GM08714 (cell line): ENCODE data around the gene DAP.
"Not testable (repeated sequence)": the region's sequence is repeated elsewhere in the genome, so short reads cannot be mapped to it uniquely, and the experiment has no call there.

Source experiments
- H3K4me3 ChIP-seq: fragments of 200-500 bp; sonication (Bioruptor generic); 2 replicates; pipeline ENCODE4 v1.5.1; 2014; ENCODE audit warnings: mild to moderate bottlenecking, low read length, inconsistent platforms
- ZNF274 ChIP-seq: IDR thresholded peaks from 2 replicates; pipeline ENCODE4 v1.6.1; 2012; ENCODE audit warnings: mild to moderate bottlenecking, low read depth, low read length

DAP gene

DNA sequence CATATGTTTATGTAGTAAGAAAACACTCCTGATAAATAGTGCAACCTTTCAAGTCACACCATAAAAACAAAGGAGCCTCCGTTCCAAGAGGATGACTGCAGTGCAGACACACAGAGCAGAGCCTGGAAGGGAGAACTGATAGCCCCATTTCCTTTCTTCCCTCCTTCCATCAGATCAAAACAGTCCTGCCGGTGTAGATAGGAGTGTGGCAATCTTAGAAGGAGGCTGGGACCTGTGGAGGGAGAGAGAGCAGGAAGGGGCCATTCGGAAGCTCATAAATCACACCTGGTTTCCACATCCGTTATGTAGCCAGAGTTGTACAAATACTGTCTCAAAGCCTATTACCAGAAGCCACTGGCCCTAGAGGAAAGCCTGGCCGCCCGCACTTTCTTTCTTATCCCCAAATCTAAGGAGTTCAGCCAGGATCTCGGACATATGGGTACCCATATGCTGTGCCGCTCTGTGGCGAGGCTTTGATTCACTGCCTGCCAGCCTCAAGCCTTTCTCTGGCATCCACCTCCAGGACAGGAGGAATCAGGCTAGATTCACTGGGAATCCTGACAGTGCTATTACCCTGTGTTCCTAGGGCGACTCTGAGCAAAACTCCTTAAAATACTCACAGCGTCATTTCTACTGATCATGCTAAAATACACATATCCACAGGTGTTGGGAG lies 26.9 kb downstream of the DAP start:
- no peak for TF ChIP-seq ZNF274
- H3K4me3 ChIP-seq: no peak overlapping the region

DNA sequence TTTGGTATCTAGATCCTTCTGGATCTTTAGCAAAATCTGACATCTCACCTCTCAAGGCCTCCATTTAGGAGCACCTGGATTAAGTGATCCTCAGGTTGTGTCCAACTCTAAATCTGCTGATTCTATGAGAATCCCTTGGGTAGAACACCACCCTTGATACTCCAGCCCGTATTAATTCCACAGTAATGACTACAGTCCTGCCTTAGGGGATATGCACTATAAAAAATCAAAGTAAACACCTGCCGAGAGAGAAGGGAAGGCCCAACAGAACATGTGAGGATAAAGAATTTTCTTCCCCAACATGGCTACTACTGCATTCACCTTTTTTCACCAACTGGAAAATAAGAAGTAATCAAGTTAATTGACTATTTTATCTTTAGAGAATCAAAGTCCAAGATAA lies 27.6 kb downstream of the DAP start:
- no peak overlapping the region for H3K4me3 ChIP-seq
- no peak for TF ChIP-seq ZNF274

- no peak for TF ChIP-seq ZNF274
- H3K4me3 ChIP-seq: no peak overlapping the region
Observed at GRCh38 chr5:10731913-10732312, 29.1 kb downstream of the DAP start.

DNA sequence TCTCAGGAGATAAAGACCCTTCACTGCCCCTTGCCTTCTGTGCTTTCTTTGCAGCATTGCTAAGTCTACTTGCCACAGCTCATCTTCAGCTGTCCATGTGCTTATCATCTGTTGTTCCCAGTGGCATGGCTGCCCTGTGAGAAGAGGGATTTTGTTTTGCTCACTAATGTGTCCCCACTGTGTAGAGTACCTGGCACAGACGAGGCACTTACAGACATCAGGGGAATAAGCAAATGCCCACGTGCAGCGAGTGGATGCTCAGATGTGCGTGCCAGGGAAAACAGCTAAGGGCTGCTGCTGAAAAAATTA lies 31.0 kb downstream of the DAP start:
- no peak overlapping the region for H3K4me3 ChIP-seq
- TF ChIP-seq ZNF274: no peak

DNA sequence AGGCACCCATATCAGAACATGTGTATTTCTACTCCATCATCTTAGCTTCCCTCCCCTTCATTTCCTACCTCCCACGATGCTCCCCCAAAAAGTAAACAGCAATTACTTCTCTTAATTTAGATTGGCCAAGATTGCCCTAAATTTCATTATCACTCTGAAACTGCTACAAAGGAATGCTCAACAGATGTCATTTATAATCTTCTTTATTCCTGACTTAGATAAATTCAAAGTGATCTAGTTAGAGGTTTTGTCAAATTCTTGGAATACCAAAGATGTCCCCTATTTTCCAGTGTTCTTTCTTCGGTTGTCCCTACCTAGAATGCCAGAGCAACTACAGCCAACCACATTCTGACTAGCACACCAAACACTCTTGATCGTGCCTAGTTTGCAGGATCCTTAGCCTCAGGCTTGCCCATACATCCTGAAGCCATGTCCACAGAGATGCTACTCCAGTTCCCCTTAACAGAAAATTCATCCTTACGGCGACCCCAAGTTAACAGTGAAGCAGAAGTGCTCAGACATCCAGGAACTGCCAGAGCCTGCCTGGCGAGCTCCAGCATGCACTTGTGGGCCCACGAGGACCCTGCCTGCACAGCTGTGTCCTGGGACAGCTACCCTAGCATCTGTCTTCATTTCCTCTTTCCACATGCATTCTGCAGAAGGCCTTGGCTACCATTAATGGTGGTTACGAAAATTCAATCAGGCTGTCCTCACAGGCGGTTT lies 31.6 kb downstream of the DAP start:
- no peak for TF ChIP-seq ZNF274
- H3K4me3 ChIP-seq: no peak overlapping the region

DNA sequence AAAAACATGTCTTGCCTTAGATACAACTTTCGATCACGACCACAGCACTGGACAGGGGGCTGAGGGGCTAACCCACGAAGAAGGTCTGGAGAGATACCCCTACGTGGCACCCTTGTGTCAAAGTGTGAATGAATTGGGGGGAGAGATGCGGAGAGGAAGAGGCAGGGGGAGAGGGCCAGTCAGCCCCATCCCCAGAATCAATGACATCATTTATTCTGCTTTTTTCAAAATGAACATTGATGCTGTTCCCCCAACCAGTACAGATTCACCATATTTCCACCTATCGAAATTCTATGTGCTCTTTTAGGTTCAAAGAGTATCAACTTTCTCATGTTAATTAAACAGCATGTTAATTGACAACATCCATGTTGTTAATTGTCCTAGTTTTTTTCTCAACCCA lies 32.4 kb downstream of the DAP start:
- no peak overlapping the region for H3K4me3 ChIP-seq
- TF ChIP-seq ZNF274: no peak

DNA sequence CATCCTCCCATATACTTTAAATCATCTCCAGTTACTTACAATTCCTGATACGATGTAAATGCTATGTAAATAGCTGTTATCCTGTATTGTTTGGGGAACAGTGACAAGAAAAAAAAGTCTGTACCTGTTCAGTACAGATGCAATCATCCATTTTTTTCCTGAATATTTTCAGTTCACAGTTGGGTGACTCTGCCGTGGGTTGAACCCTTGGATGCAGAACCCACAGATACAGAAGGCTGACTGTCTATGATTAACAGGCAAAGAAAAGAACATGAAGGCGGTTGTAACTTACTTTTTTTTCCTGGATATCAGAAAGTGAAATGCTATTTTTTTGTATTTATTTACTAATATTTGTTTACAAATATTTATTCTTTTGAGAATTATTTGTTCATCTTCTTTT lies 33.2 kb downstream of the DAP start:
- no peak for TF ChIP-seq ZNF274
- no peak overlapping the region for H3K4me3 ChIP-seq

DNA sequence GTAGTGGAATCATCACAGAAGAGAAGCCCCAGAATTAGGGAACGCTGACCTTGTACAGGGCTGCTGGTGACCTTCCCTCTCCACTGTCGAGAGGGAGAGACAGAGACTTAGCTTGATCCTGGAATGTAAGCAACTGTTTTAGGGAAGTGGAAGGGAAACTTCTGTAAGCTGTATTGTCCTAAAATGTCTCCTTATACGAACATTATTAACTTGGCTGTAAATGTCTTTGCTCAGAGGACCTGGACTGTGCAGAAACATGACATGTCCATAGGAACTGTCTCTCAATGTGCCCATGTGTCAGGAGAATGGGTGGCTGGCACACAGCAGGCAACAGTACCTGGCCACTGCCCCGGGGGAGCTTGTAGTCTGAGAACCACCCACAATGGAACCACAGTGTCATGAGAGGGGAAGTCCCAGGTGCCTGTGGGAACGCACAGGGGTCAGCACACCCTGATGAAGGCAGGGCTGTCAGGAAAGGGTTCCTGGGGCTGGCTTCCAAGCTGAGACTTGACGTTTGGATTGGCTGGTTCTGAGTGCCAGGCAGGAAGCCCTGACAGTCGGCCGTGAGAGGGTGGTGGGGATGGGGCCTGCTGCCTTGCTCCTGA lies 34.0 kb downstream of the DAP start:
- no peak for TF ChIP-seq ZNF274
- no peak overlapping the region for H3K4me3 ChIP-seq

- no peak overlapping the region for H3K4me3 ChIP-seq
Observed at GRCh38 chr5:10726179-10726912, 34.7 kb downstream of the DAP start.

GRCh38 chr5:10725636-10726035 lies 35.4 kb downstream of the DAP start:
- H3K4me3 ChIP-seq: no peak overlapping the region
- TF ChIP-seq ZNF274: no peak

More at GRCh38 chr5:10726179-10726912, 34.7 kb downstream of the DAP start:
- no peak for TF ChIP-seq ZNF274

DNA sequence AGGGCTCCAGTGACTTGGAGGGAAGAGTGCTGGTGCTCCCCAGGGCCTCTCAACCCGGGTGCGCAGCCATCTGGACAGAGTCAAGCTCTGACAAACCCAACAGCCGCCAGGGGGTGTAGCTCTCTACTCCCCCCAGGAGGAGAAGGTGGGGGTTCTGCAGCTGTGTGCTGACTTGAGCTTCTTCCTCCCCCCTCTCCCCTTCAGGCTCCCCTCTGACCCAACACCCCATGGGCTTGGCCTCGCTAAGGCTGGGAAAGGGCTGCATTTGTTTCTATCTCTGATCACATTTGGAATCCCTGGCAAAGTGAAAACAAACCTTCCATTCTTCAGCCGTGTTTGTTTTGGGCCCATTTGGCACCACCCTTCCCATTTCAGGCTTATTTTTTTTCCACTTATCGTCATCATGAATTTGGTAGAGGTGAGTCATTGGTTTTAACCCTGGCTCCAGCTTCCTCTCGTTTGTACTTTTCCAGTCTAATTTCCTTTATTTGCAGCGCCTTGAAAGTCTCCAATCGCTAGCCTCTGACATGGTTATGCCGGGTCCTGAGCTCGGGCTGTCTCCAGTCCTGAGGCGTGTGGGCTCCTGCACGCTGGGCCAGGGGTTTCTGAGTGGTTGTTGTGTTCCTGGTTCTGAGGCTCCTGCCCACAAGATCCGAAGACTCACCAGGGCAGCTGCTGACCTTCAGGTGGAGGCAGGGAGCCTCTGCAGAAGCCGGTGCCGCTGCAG lies 36.1 kb downstream of the DAP start:
- TF ChIP-seq ZNF274: no peak
- no peak overlapping the region for H3K4me3 ChIP-seq

GRCh38 chr5:10723514-10723913 lies 37.5 kb downstream of the DAP start:
- no peak overlapping the region for H3K4me3 ChIP-seq

GRCh38 chr5:10720766-10721165 lies 40.3 kb downstream of the DAP start:
- not testable (repeated sequence) for H3K4me3 ChIP-seq

More at GRCh38 chr5:10723514-10723913, 37.5 kb downstream of the DAP start:
- TF ChIP-seq ZNF274: no peak

DNA sequence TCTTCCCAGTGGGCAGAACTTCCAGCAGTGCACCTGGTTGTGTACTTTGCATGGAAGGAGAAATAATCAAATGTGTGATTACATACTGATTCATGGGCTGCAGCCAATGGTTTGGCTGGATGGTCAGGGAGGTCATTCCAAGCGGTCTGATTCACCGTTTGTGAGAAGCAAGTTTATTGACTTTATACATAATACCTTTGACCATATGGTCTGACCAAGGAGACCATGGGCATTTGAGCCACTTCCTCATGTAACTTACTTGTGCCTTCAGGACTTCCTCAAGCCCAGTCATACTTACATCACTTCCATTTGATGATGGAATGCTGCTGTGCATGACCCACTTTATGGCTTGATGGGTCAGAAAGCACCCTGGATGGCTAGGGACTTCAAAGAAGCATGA lies 41.1 kb downstream of the DAP start:
- no peak overlapping the region for H3K4me3 ChIP-seq
- TF ChIP-seq ZNF274: no peak

- not testable (repeated sequence) for H3K4me3 ChIP-seq
Observed at GRCh38 chr5:10718617-10719016, 42.4 kb downstream of the DAP start.

- not testable (repeated sequence) for H3K4me3 ChIP-seq
Observed at GRCh38 chr5:10716825-10717224, 44.2 kb downstream of the DAP start.
